Measurements from ENCODE around the gene MOB2.

MOB2 gene

GRCh38 chr11:1532014-1532586 lies 45.5 kb upstream of the MOB2 start:
- no peak for DNase-seq
- no peaks in the 10 kb centered on the region for H3K36me3 Mint-ChIP-seq (ENCODE audit: low read depth)

GRCh38 chr11:1531449-1532013 lies 45.0 kb upstream of the MOB2 start:
- TF ChIP-seq CTCF (IDR thresholded peaks at IDR 0.05) = no peak
- Mint-ChIP-seq H3K36me3 (ENCODE audit: low read depth) (no peaks in the 10 kb centered on the region), H3K9me3 (no peaks in the 10 kb centered on the region), H3K4me3 (no peak overlapping the region), H3K4me1 (peaks cover 21% of the 10 kb centered on the region), H3K27me3 (ENCODE audit: low read depth, poor library complexity) (peaks cover 4% of the 10 kb centered on the region), H3K27ac (peak overlapping the region; percentile 37)
- no peak for DNase-seq

More at GRCh38 chr11:1532014-1532586, 45.5 kb upstream of the MOB2 start:
- Mint-ChIP-seq H3K27ac (peak overlapping the region; percentile 37), H3K4me3 (no peak overlapping the region), H3K4me1 (peaks cover 21% of the 10 kb centered on the region), H3K27me3 (ENCODE audit: low read depth, poor library complexity) (peaks cover 4% of the 10 kb centered on the region), H3K9me3 (no peaks in the 10 kb centered on the region)
- no peak for TF ChIP-seq CTCF (IDR thresholded peaks at IDR 0.05)

GRCh38 chr11:1530686-1531448 lies 44.3 kb upstream of the MOB2 start:
- no peaks in the 10 kb centered on the region for H3K9me3 Mint-ChIP-seq
- no peak for DNase-seq
- no peak for TF ChIP-seq CTCF (IDR thresholded peaks at IDR 0.05)
- peaks cover 16% of the 10 kb centered on the region for H3K4me1 Mint-ChIP-seq
- H3K4me3 Mint-ChIP-seq = no peak overlapping the region
- peaks cover 4% of the 10 kb centered on the region for H3K27me3 Mint-ChIP-seq (ENCODE audit: low read depth, poor library complexity)
- no peak overlapping the region for H3K27ac Mint-ChIP-seq
- H3K36me3 Mint-ChIP-seq (ENCODE audit: low read depth) = no peaks in the 10 kb centered on the region

- no peaks in the 10 kb centered on the region for H3K36me3 Mint-ChIP-seq (ENCODE audit: low read depth)
- no peak overlapping the region for H3K27ac Mint-ChIP-seq
- H3K27me3 Mint-ChIP-seq (ENCODE audit: low read depth, poor library complexity) = peaks cover 4% of the 10 kb centered on the region
- DNase-seq = no peak
- no peaks in the 10 kb centered on the region for H3K9me3 Mint-ChIP-seq
- H3K4me3 Mint-ChIP-seq = no peak overlapping the region
- no peak for TF ChIP-seq CTCF (IDR thresholded peaks at IDR 0.05)
- peaks cover 13% of the 10 kb centered on the region for H3K4me1 Mint-ChIP-seq
Observed at GRCh38 chr11:1529774-1530173, 43.2 kb upstream of the MOB2 start.

GRCh38 chr11:1529286-1529685 lies 42.7 kb upstream of the MOB2 start:
- Mint-ChIP-seq H3K27ac (no peak overlapping the region), H3K4me1 (peaks cover 13% of the 10 kb centered on the region), H3K4me3 (no peak overlapping the region)

More at GRCh38 chr11:1529286-1529685, 42.7 kb upstream of the MOB2 start:
- Mint-ChIP-seq H3K9me3 (no peaks in the 10 kb centered on the region), H3K36me3 (ENCODE audit: low read depth) (no peaks in the 10 kb centered on the region), H3K27me3 (ENCODE audit: low read depth, poor library complexity) (peaks cover 4% of the 10 kb centered on the region)
- TF ChIP-seq CTCF (IDR thresholded peaks at IDR 0.05) = no peak
- no peak for DNase-seq
